WTC11 (cell line): ENCODE data around the gene WNT16. TPM values are rescaled to one million over a fixed set of nuclear protein-coding genes. Genes with fewer than 3 reads are reported as not detected.

Experiments used
- ATAC-seq: fragments of 200-7000 bp; cut with Tn5 transposase; 2 replicates; pipeline ENCODE4 v1.10.0; 2021; ENCODE audit warnings: mild to moderate bottlenecking, moderate library complexity
- CTCF ChIA-PET: fragments of 300-600 bp; sonication (Branson Sonifier 250); formaldehyde crosslinking; loops from one replicate; lab custom pipeline; 2021; ENCODE audit warnings: antibody characterized with exemption; lab: Charles Lee
- POLR2A ChIA-PET: fragments of 350-600 bp; sonication (Branson Sonifier 250); formaldehyde crosslinking; loops from one replicate; lab custom pipeline; 2021; ENCODE audit warnings: antibody characterized with exemption; lab: Charles Lee
- DNase-seq: peaks from one replicate; pipeline ENCODE4 v3.0.0; 2021; ENCODE audit warnings: low spot score
- H3K27ac Mint-ChIP-seq: 2 replicates; pipeline ENCODE4 v1.8.0; 2021; ENCODE audit warnings: mixed read lengths
- H3K27me3 Mint-ChIP-seq: 2 replicates; pipeline ENCODE4 v1.8.0; 2021; ENCODE audit warnings: low read depth, mild to moderate bottlenecking, moderate library complexity, mixed read lengths
- H3K36me3 Mint-ChIP-seq: 2 replicates; pipeline ENCODE4 v1.8.0; 2021; ENCODE audit warnings: mixed read lengths
- H3K4me1 Mint-ChIP-seq: 2 replicates; pipeline ENCODE4 v1.8.0; 2022; ENCODE audit warnings: mixed read lengths
- H3K4me3 Mint-ChIP-seq: 2 replicates; pipeline ENCODE4 v1.8.0; 2021; ENCODE audit warnings: mild to moderate bottlenecking, moderate library complexity, mixed read lengths
- H3K9me3 Mint-ChIP-seq: 2 replicates; pipeline ENCODE4 v1.8.0; 2021; ENCODE audit warnings: mixed read lengths
- ELF4 ChIP-seq: sonication (generic); formaldehyde crosslinking; IDR thresholded peaks from 2 replicates; pipeline ENCODE4 v1.8.1; 2022; ENCODE audit warnings: low read depth, mild to moderate bottlenecking, moderate library complexity, missing genetic modification reagents
- FOXJ3 ChIP-seq: sonication (generic); formaldehyde crosslinking; IDR thresholded peaks from 2 replicates; pipeline ENCODE4 v1.9.0; 2021; ENCODE audit warnings: missing genetic modification reagents, mild to moderate bottlenecking, borderline replicate concordance
- GRHL2 ChIP-seq: fragments of 250-450 bp; sonication (Bioruptor Pico); IDR thresholded peaks from 2 replicates; pipeline ENCODE4 v1.8.0; 2022; ENCODE audit warnings: mild to moderate bottlenecking, moderate library complexity; ENCODE audit not compliant: insufficient replicate concordance, severe bottlenecking
- IRF2 ChIP-seq: sonication (generic); formaldehyde crosslinking; IDR thresholded peaks from 2 replicates; pipeline ENCODE4 v1.8.0; 2022; ENCODE audit warnings: low read depth, missing genetic modification reagents, borderline replicate concordance
- JAZF1 ChIP-seq: fragments of 250-450 bp; sonication (Bioruptor Pico); IDR thresholded peaks from 2 replicates; pipeline ENCODE4 v1.9.0; 2021; ENCODE audit warnings: moderate library complexity, mild to moderate bottlenecking, inconsistent platforms
- JUN ChIP-seq: sonication (generic); formaldehyde crosslinking; IDR thresholded peaks from 2 replicates; pipeline ENCODE4 v1.8.0; 2023; ENCODE audit warnings: mild to moderate bottlenecking, missing genetic modification reagents
- NFATC4 ChIP-seq: fragments of 250-450 bp; sonication (Bioruptor Pico); IDR thresholded peaks from 2 replicates; pipeline ENCODE4 v1.9.0; 2021; ENCODE audit warnings: mild to moderate bottlenecking
- NFYB ChIP-seq: sonication (generic); formaldehyde crosslinking; conservative IDR thresholded peaks from 2 replicates; pipeline ENCODE4 v1.8.0; 2022; ENCODE audit warnings: low read depth, missing genetic modification reagents
- NR1H2 ChIP-seq: sonication (generic); formaldehyde crosslinking; IDR thresholded peaks from 2 replicates; pipeline ENCODE4 v1.9.0; 2021; ENCODE audit warnings: mild to moderate bottlenecking, moderate library complexity, missing genetic modification reagents
- PRRX2 ChIP-seq: fragments of 250-450 bp; sonication (Bioruptor Pico); IDR thresholded peaks from 2 replicates; pipeline ENCODE4 v1.8.0; 2021; ENCODE audit warnings: mild to moderate bottlenecking
- ZBTB21 ChIP-seq: sonication (generic); formaldehyde crosslinking; IDR thresholded peaks from 2 replicates; pipeline ENCODE4 v1.8.1; 2023; ENCODE audit warnings: mild to moderate bottlenecking, missing genetic modification reagents, borderline replicate concordance
- ZNF121 ChIP-seq: sonication (generic); formaldehyde crosslinking; IDR thresholded peaks from 2 replicates; pipeline ENCODE4 v1.8.0; 2023; ENCODE audit warnings: missing genetic modification reagents
- ZNF281 ChIP-seq: sonication (generic); formaldehyde crosslinking; IDR thresholded peaks from 2 replicates; pipeline ENCODE4 v1.8.0; 2023; ENCODE audit warnings: mild to moderate bottlenecking, missing genetic modification reagents
- ZNF425 ChIP-seq: fragments of 250-450 bp; sonication (Bioruptor Pico); conservative IDR thresholded peaks from 2 replicates; pipeline ENCODE4 v1.9.0; 2021; ENCODE audit warnings: mild to moderate bottlenecking
- ZNF532 ChIP-seq: fragments of 250-450 bp; sonication (Bioruptor Pico); IDR thresholded peaks from 2 replicates; pipeline ENCODE4 v1.9.0; 2021; ENCODE audit warnings: mild to moderate bottlenecking, borderline replicate concordance
- total RNA-seq: library from RNA; stranded (reverse); gene quantifications from 3 replicates; pipeline ENCODE4 v1.2.3, GENCODE V29; 2021
- TF ChIP-seq, protein P1 (sequence below): sonication (generic); formaldehyde crosslinking; IDR thresholded peaks from 2 replicates; pipeline ENCODE4 v1.8.1; 2022; ENCODE audit warnings: mild to moderate bottlenecking, missing genetic modification reagents, moderate library complexity, borderline replicate concordance
- TF ChIP-seq, protein P2 (sequence below): sonication (generic); formaldehyde crosslinking; IDR thresholded peaks from 2 replicates; pipeline ENCODE4 v1.8.0; 2022; ENCODE audit warnings: mild to moderate bottlenecking, missing genetic modification reagents
- TF ChIP-seq, protein P3 (sequence below): sonication (generic); formaldehyde crosslinking; IDR thresholded peaks from 2 replicates; pipeline ENCODE4 v1.8.1; 2023; ENCODE audit warnings: mild to moderate bottlenecking, missing genetic modification reagents
- TF ChIP-seq, protein P4 (sequence below): sonication (generic); formaldehyde crosslinking; IDR thresholded peaks from 2 replicates; pipeline ENCODE4 v1.8.1; 2023; ENCODE audit warnings: mild to moderate bottlenecking, moderate library complexity, missing genetic modification reagents

WNT16 gene
- total RNA-seq, 1 experiment from 2014 or later, result 0.33 TPM

GRCh38 chr7:121376979-121377378 is 48.2 kb downstream of the WNT16 start:
- Mint-ChIP-seq H3K9me3 (no peaks in the 10 kb centered on the region), H3K4me1 (no peaks in the 10 kb centered on the region), H3K4me3 (no peak overlapping the region), H3K36me3 (peaks cover 22% of the 10 kb centered on the region), H3K27me3 (no peaks in the 10 kb centered on the region), H3K27ac (no peak overlapping the region)
- ChIA-PET CTCF (no interaction called here), POLR2A (no interaction called here)
- no peak for ATAC-seq
- TF ChIP-seq NR1H2 (CRISPR knock-in tag), result no peak
- TF ChIP-seq GRHL2, result no peak
- TF ChIP-seq FOXJ3 (CRISPR knock-in tag), result no peak
- TF ChIP-seq ZNF281 (CRISPR knock-in tag), result no peak
- no peak for TF ChIP-seq NFATC4 (CRISPR knock-in tag)
- TF ChIP-seq PRRX2 (CRISPR knock-in tag), result no peak
- TF ChIP-seq, protein P1, sequence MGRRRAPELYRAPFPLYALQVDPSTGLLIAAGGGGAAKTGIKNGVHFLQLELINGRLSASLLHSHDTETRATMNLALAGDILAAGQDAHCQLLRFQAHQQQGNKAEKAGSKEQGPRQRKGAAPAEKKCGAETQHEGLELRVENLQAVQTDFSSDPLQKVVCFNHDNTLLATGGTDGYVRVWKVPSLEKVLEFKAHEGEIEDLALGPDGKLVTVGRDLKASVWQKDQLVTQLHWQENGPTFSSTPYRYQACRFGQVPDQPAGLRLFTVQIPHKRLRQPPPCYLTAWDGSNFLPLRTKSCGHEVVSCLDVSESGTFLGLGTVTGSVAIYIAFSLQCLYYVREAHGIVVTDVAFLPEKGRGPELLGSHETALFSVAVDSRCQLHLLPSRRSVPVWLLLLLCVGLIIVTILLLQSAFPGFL (CRISPR knock-in tag), result no peak
- TF ChIP-seq ZNF425 (CRISPR knock-in tag), result no peak
- no peak for TF ChIP-seq IRF2 (CRISPR knock-in tag)
- no peak for TF ChIP-seq ZNF121 (CRISPR knock-in tag)
- no peak for TF ChIP-seq ELF4 (CRISPR knock-in tag)
- no peak for TF ChIP-seq NFYB (CRISPR knock-in tag)
- TF ChIP-seq, protein P2, sequence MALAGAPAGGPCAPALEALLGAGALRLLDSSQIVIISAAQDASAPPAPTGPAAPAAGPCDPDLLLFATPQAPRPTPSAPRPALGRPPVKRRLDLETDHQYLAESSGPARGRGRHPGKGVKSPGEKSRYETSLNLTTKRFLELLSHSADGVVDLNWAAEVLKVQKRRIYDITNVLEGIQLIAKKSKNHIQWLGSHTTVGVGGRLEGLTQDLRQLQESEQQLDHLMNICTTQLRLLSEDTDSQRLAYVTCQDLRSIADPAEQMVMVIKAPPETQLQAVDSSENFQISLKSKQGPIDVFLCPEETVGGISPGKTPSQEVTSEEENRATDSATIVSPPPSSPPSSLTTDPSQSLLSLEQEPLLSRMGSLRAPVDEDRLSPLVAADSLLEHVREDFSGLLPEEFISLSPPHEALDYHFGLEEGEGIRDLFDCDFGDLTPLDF (CRISPR knock-in tag), result no peak
- no peak for TF ChIP-seq ZNF532 (CRISPR knock-in tag)
- TF ChIP-seq ZBTB21, result no peak
- no peak for TF ChIP-seq JUN (CRISPR knock-in tag)
- TF ChIP-seq, protein P3, sequence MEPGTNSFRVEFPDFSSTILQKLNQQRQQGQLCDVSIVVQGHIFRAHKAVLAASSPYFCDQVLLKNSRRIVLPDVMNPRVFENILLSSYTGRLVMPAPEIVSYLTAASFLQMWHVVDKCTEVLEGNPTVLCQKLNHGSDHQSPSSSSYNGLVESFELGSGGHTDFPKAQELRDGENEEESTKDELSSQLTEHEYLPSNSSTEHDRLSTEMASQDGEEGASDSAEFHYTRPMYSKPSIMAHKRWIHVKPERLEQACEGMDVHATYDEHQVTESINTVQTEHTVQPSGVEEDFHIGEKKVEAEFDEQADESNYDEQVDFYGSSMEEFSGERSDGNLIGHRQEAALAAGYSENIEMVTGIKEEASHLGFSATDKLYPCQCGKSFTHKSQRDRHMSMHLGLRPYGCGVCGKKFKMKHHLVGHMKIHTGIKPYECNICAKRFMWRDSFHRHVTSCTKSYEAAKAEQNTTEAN (CRISPR knock-in tag), result no peak
- TF ChIP-seq, protein P4, sequence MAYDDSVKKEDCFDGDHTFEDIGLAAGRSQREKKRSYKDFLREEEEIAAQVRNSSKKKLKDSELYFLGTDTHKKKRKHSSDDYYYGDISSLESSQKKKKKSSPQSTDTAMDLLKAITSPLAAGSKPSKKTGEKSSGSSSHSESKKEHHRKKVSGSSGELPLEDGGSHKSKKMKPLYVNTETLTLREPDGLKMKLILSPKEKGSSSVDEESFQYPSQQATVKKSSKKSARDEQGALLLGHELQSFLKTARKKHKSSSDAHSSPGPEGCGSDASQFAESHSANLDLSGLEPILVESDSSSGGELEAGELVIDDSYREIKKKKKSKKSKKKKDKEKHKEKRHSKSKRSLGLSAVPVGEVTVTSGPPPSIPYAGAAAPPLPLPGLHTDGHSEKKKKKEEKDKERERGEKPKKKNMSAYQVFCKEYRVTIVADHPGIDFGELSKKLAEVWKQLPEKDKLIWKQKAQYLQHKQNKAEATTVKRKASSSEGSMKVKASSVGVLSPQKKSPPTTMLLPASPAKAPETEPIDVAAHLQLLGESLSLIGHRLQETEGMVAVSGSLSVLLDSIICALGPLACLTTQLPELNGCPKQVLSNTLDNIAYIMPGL (CRISPR knock-in tag), result no peak
- TF ChIP-seq JAZF1 (CRISPR knock-in tag), result no peak
- DNase-seq, result no peak
